Fibroblast of lung (primary cell): Measurements from ENCODE around the gene AADACL4. TPM values are rescaled to one million over a fixed set of nuclear protein-coding genes. Genes with fewer than 3 reads are reported as not detected.

Source experiments
- DNase-seq, 2 donors: peaks; one replicate each; pipeline versions ENCODE4 v3.0.0 to v3.0.0-alpha.2; 2010; ENCODE audit warnings: low read depth in 2 of 2
- H2AFZ ChIP-seq: 2 replicates; pipeline ENCODE4 v1.5.1; 2012; ENCODE audit warnings: low read length, control low read depth, inconsistent platforms
- H3K27ac ChIP-seq: 2 replicates; pipeline ENCODE4 v1.5.1; 2011; ENCODE audit warnings: low read length, control low read depth; ENCODE audit not compliant: insufficient read depth
- H3K27me3 ChIP-seq: 2 replicates; pipeline ENCODE4 v1.5.1; 2011; ENCODE audit warnings: mild to moderate bottlenecking, low read length; ENCODE audit not compliant: control insufficient read depth, insufficient read depth
- H3K36me3 ChIP-seq: 2 replicates; pipeline ENCODE4 v1.5.1; 2011; ENCODE audit warnings: low read length; ENCODE audit not compliant: control insufficient read depth, insufficient read depth
- H3K4me1 ChIP-seq: 2 replicates; pipeline ENCODE4 v1.5.1; 2011; ENCODE audit warnings: low read length; ENCODE audit not compliant: control insufficient read depth, insufficient read depth; ENCODE audit errors: extremely low read depth
- H3K4me2 ChIP-seq: 2 replicates; pipeline ENCODE4 v1.5.1; 2011; ENCODE audit warnings: low read length, control low read depth; ENCODE audit not compliant: insufficient read depth; ENCODE audit errors: extremely low read depth
- H3K4me3 ChIP-seq, 4 experiments: fragments of 200-600 bp in 1 of 4; sonication (generic) in 1 of 4; replicated peaks in 1 of 4; 2 replicates each; pipeline ENCODE4 v1.5.1; 2011 to 2016; ENCODE audit warnings: low read length in 4 of 4, low read depth in 3 of 4, mild to moderate bottlenecking in 3 of 4, control low read depth in 2 of 4, inconsistent platforms in 1 of 4, mixed read lengths in 1 of 4; ENCODE audit not compliant: insufficient read depth in 1 of 4; ENCODE audit errors: control extremely low read depth in 1 of 4
- H3K79me2 ChIP-seq: 2 replicates; pipeline ENCODE4 v1.5.1; 2012; ENCODE audit warnings: mild to moderate bottlenecking, low read length, inconsistent platforms; ENCODE audit not compliant: control insufficient read depth, insufficient read depth
- H3K9ac ChIP-seq: 2 replicates; pipeline ENCODE4 v1.5.1; 2011; ENCODE audit warnings: mild to moderate bottlenecking, low read length, control low read depth; ENCODE audit not compliant: insufficient read depth
- H3K9me3 ChIP-seq: 2 replicates; pipeline ENCODE4 v1.5.1; 2012; ENCODE audit warnings: low read depth, low read length; ENCODE audit not compliant: control insufficient read depth, insufficient read depth
- H4K20me1 ChIP-seq: 2 replicates; pipeline ENCODE4 v1.5.1; 2011; ENCODE audit warnings: low read length; ENCODE audit not compliant: control insufficient read depth, insufficient read depth; ENCODE audit errors: extremely low read depth
- CTCF ChIP-seq, 2 donors: IDR thresholded peaks in 1 of 2; conservative IDR thresholded peaks in 1 of 2; 1 replicate in 1 of 2; 2 replicates in 1 of 2; pipeline ENCODE4 v1.5.1; 2011 to 2012; ENCODE audit warnings: low read length in 2 of 2, control low read depth in 1 of 2, inconsistent platforms in 1 of 2, low read depth in 1 of 2, mild to moderate bottlenecking in 1 of 2
- EZH2 ChIP-seq: IDR thresholded peaks from 2 replicates; pipeline ENCODE4 v1.5.1; 2012; ENCODE audit warnings: low read length, control low read depth, mild to moderate bottlenecking; ENCODE audit errors: missing control alignments
- polyA plus RNA-seq, 2 donors: library from polyadenylated mRNA; depleted of rRNA in 1 of 2; stranded (reverse) in 1 of 2; unstranded in 1 of 2; fragments of >200 nt; gene quantifications; 2 replicates each; pipeline ENCODE4 v1.2.1, GENCODE V29; 2011 to 2012; ENCODE audit warnings: missing spikeins in 1 of 2
- total RNA-seq: library from RNA; depleted of rRNA; stranded (reverse); fragments of >200 nt; gene quantifications from 2 replicates; pipeline ENCODE4 v1.2.1, GENCODE V29; 2014

Gene AADACL4
- total and polyA plus RNA-seq, 2 donors (not counting 1 experiment from before 2014, with no cell fraction given), result not detected

GRCh38 chr1:12634156-12634555, 9.7 kb upstream of the AADACL4 start:
- no peak for TF ChIP-seq EZH2
- TF ChIP-seq CTCF (conservative IDR thresholded peaks at IDR 0.05 in 1 of 2, IDR thresholded peaks at IDR 0.05 in 1 of 2; ENCODE audit: low read depth in 1 of 2, low read length in 2 of 2), result no peak
- H3K9ac ChIP-seq, result no peak overlapping the region
- no peak overlapping the region for H2AFZ ChIP-seq
- no peaks in the 10 kb centered on the region for H3K4me1 ChIP-seq
- no peaks in the 10 kb centered on the region for H3K79me2 ChIP-seq
- H3K4me3 ChIP-seq, result no peak overlapping the region
- no peak overlapping the region for H3K27ac ChIP-seq
- H3K27me3 ChIP-seq, result peaks cover 5% of the 10 kb centered on the region
- DNase-seq, result no peak
- H4K20me1 ChIP-seq, result no peaks in the 10 kb centered on the region
- no peak overlapping the region for H3K4me2 ChIP-seq
- no peaks in the 10 kb centered on the region for H3K36me3 ChIP-seq
- H3K9me3 ChIP-seq, result no peaks in the 10 kb centered on the region

GRCh38 chr1:12634696-12635202, 9.1 kb upstream of the AADACL4 start:
- no peak overlapping the region for H3K9ac ChIP-seq
- H3K36me3 ChIP-seq, result no peaks in the 10 kb centered on the region
- no peak overlapping the region for H3K4me2 ChIP-seq
- no peak for TF ChIP-seq CTCF (conservative IDR thresholded peaks at IDR 0.05 in 1 of 2, IDR thresholded peaks at IDR 0.05 in 1 of 2; ENCODE audit: low read depth in 1 of 2, low read length in 2 of 2)
- TF ChIP-seq EZH2, result no peak
- no peaks in the 10 kb centered on the region for H4K20me1 ChIP-seq
- H3K79me2 ChIP-seq, result no peaks in the 10 kb centered on the region
- DNase-seq, result no peak
- no peak overlapping the region for H3K27ac ChIP-seq
- no peak overlapping the region for H2AFZ ChIP-seq
- H3K4me1 ChIP-seq, result no peaks in the 10 kb centered on the region
- no peak overlapping the region for H3K4me3 ChIP-seq
- no peaks in the 10 kb centered on the region for H3K9me3 ChIP-seq
- peaks cover 5% of the 10 kb centered on the region for H3K27me3 ChIP-seq

- no peak overlapping the region for H2AFZ ChIP-seq
- H3K79me2 ChIP-seq, result no peaks in the 10 kb centered on the region
- DNase-seq, result peak in 1 of 2 donors; percentile 72
- H3K9me3 ChIP-seq, result no peaks in the 10 kb centered on the region
- no peak overlapping the region for H3K9ac ChIP-seq
- H4K20me1 ChIP-seq, result no peaks in the 10 kb centered on the region
- no peaks in the 10 kb centered on the region for H3K4me1 ChIP-seq
- peaks cover 5% of the 10 kb centered on the region for H3K27me3 ChIP-seq
- no peak overlapping the region for H3K27ac ChIP-seq
- H3K4me2 ChIP-seq, result no peak overlapping the region
- TF ChIP-seq CTCF (conservative IDR thresholded peaks at IDR 0.05 in 1 of 2, IDR thresholded peaks at IDR 0.05 in 1 of 2; ENCODE audit: low read depth in 1 of 2, low read length in 2 of 2) (no peak), EZH2 (no peak)
- no peak overlapping the region for H3K4me3 ChIP-seq
- no peaks in the 10 kb centered on the region for H3K36me3 ChIP-seq
Measured at GRCh38 chr1:12636098-12636950, 7.6 kb upstream of the AADACL4 start.
